Endothelial cell (in vitro differentiated cells): ENCODE data around the gene POC1A. TPM values are rescaled to one million over a fixed set of nuclear protein-coding genes. Genes with fewer than 3 reads are reported as not detected.
"Not testable (repeated sequence)": the region's sequence is repeated elsewhere in the genome, so short reads cannot be mapped to it uniquely, and the experiment has no call there.

Experiments used
- DNase-seq: peaks from one replicate; pipeline ENCODE4 v3.0.0; 2021; ENCODE audit warnings: low spot score
- H3K27ac Mint-ChIP-seq: one replicate; pipeline ENCODE4 v1.8.0; 2021; ENCODE audit warnings: mixed read lengths, inconsistent platforms; ENCODE audit not compliant: unreplicated experiment
- H3K27me3 Mint-ChIP-seq: one replicate; pipeline ENCODE4 v1.8.0; 2021; ENCODE audit warnings: mild to moderate bottlenecking, moderate library complexity, mixed read lengths, inconsistent platforms; ENCODE audit not compliant: unreplicated experiment
- H3K36me3 Mint-ChIP-seq: one replicate; pipeline ENCODE4 v1.8.0; 2021; ENCODE audit warnings: mild to moderate bottlenecking, low read depth, mixed read lengths, inconsistent platforms; ENCODE audit not compliant: unreplicated experiment
- H3K4me1 Mint-ChIP-seq: one replicate; pipeline ENCODE4 v1.8.0; 2021; ENCODE audit warnings: mild to moderate bottlenecking, mixed read lengths, inconsistent platforms; ENCODE audit not compliant: unreplicated experiment
- H3K4me3 Mint-ChIP-seq: one replicate; pipeline ENCODE4 v1.8.0; 2021; ENCODE audit warnings: mild to moderate bottlenecking, mixed read lengths, inconsistent platforms; ENCODE audit not compliant: unreplicated experiment
- H3K9me3 Mint-ChIP-seq: one replicate; pipeline ENCODE4 v1.8.0; 2021; ENCODE audit warnings: mixed read lengths, inconsistent platforms; ENCODE audit not compliant: unreplicated experiment
- CTCF ChIP-seq: fragments of 200-600 bp; sonication (generic); IDR thresholded peaks from one replicate; pipeline ENCODE4 v1.5.0; 2021; ENCODE audit warnings: antibody characterized with exemption; ENCODE audit not compliant: unreplicated experiment
- total RNA-seq: library from RNA; stranded (reverse); fragmentation: NEBNext Ultra II Directional; extraction: Animal tissue kit (Norgen Biotek cat#: 25700); gene quantifications from one replicate; pipeline ENCODE4 v1.2.1, GENCODE V29; 2021; ENCODE audit not compliant: unreplicated experiment

Gene POC1A
- total RNA-seq, 1 donor from 2014 or later, result 7.5 TPM

DNA sequence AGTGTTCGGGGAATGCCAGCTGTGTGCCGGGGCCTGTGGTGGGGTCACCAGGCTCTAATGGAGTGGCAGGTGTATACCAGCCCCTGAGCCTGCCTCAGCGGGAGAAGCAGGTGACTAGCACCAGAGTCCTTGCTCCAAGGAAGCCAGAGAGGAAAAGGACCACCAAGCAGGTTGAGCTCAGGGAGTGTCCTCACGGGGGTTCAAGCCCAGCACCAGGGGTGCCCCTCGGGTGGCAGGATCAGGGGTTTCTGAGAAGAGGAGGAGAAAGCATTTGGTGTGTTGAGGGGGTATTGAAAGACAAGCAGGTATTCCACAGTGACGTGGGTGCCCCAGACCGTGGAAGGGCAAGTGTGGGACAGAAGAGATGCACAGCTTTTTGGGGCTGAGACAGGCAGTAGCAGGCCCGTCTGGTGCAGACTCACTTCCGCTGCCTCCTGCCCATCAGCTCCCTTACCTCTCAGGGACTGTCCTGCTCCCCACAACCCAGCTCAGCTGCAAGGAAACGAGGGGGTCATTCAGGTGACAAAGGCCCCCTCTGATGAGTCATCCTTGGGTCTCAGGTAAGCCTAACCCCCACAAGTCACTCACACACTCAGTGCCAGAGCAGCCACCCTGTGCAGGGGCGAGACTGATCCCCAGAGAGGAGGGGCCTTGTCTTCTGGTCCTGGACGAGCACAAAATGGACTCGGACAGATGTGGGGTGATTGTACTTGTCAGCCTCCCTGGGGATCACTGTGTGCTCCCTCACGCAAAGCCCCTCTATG lies 21.4 kb upstream of the POC1A start:
- no peak overlapping the region for H3K27ac Mint-ChIP-seq
- H3K4me1 Mint-ChIP-seq, result peaks cover 3% of the 10 kb centered on the region
- no peak for DNase-seq
- no peaks in the 10 kb centered on the region for H3K9me3 Mint-ChIP-seq
- no peaks in the 10 kb centered on the region for H3K36me3 Mint-ChIP-seq
- H3K27me3 Mint-ChIP-seq, result peaks cover 8% of the 10 kb centered on the region
- no peak for TF ChIP-seq CTCF
- no peak overlapping the region for H3K4me3 Mint-ChIP-seq

DNA sequence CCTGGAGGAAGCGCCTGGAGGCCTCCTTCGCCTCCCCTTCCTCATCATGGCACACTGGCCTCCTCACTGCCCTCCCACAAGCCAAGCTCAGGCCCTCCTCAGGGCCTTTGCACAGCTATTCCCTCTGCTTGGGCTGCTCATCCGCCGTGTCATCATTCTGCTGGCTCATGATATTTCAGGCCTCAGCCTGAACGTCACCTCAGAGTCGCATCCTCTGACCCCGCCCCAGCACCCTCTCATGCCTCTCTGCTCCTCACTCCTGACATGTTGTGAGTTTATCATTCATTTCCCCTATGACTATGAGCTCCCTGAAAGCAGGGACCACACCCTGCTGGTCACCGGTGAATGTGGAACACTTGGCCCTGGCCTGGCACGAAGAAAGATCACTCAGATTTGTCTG lies 20.7 kb upstream of the POC1A start:
- H3K4me1 Mint-ChIP-seq, result peaks cover 3% of the 10 kb centered on the region
- peaks cover 9% of the 10 kb centered on the region for H3K27me3 Mint-ChIP-seq
- H3K4me3 Mint-ChIP-seq, result no peak overlapping the region
- no peak for TF ChIP-seq CTCF
- H3K27ac Mint-ChIP-seq, result no peak overlapping the region
- H3K9me3 Mint-ChIP-seq, result no peaks in the 10 kb centered on the region
- no peak for DNase-seq
- H3K36me3 Mint-ChIP-seq, result no peaks in the 10 kb centered on the region

DNA sequence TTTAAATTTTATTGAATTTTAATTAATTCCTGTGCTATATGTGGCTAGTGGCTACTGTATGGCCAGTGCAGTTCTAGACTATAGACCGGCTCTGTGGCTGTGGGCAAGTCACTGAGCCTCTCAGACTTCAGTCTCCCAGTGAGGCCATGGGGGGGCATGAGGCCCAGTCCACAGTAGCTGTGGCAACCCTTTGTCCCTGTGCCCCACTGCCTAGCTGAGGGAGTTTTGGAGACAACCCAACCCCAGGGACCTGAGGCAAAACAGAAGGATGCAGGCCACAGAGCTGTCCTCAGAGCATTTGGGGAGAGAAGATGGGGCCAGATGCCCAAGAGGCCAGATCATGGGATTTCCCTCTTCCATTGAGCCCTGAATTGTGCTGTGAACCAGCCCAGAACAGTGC lies 18.9 kb upstream of the POC1A start:
- peaks cover 9% of the 10 kb centered on the region for H3K27me3 Mint-ChIP-seq
- no peaks in the 10 kb centered on the region for H3K36me3 Mint-ChIP-seq
- DNase-seq, result no peak
- H3K4me3 Mint-ChIP-seq, result no peak overlapping the region
- H3K4me1 Mint-ChIP-seq, result peaks cover 3% of the 10 kb centered on the region
- H3K9me3 Mint-ChIP-seq, result no peaks in the 10 kb centered on the region
- no peak overlapping the region for H3K27ac Mint-ChIP-seq
- no peak for TF ChIP-seq CTCF

DNA sequence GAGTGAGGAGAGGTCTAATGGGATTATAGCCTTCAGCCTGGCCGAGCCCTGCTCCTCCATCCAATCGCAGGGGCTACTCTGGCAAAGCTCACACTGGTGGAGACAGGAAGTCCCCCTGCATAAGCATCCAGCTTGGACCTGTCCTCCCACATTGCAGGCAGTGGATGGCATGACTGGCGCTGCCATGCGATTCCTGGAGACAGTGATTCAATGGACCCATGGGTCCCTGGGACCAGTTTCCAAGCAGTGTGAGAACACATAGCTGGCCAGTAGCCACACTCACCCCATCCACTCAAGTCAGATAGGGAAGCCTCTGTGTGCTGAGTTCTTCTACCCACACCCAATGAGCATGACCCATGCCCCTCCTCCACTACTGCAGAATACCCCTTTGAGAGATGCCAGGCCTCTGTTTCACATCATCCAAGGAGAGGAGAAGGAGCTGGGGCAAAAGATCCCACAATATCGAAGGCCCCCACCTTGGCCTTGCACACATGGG lies 18.1 kb upstream of the POC1A start:
- Mint-ChIP-seq H3K4me3 (no peak overlapping the region), H3K27ac (no peak overlapping the region), H3K36me3 (no peaks in the 10 kb centered on the region), H3K4me1 (peaks cover 3% of the 10 kb centered on the region), H3K9me3 (no peaks in the 10 kb centered on the region), H3K27me3 (peaks cover 9% of the 10 kb centered on the region)
- no peak for DNase-seq
- TF ChIP-seq CTCF, result no peak

DNA sequence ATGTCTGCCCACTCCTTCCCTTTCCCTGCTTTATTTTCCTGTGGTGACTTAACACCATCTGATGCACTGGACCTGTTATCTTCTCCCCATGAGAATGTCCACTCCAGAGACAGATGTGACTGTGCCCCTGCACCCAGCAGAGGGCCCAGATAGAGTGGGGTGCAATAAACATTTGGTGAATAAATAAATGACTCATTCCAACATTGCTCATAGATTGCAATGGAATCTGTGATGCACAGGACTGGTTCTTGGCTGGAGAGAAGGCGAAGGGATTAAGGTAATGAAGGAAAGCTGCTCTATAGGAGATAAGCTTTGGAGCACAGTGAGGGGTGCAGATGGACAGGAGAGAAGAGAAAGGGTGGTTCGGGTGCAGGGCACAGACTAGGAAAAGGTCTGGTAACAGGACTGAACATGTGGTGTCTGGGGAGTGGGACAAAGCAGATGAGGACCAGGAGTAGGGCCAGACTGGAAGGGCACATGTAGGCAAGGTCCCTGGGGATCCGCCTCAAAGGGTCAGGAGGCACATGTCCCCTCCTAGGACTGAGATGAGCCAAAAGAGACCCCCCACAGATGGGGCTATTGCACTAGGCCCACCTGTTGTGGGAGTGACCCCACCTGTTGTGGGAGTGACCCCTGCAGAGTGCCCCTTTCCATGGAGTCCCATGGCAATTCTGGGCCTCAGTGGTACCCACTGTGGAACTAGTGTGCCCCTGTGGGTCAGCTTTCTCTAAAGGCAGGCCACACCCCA lies 17.5 kb upstream of the POC1A start:
- Mint-ChIP-seq H3K27me3 (peaks cover 9% of the 10 kb centered on the region), H3K36me3 (no peaks in the 10 kb centered on the region), H3K9me3 (no peaks in the 10 kb centered on the region), H3K27ac (no peak overlapping the region), H3K4me3 (no peak overlapping the region), H3K4me1 (peaks cover 2% of the 10 kb centered on the region)
- no peak for TF ChIP-seq CTCF
- DNase-seq, result no peak

GRCh38 chr3:52170217-52170616 lies 16.0 kb upstream of the POC1A start:
- not testable (repeated sequence) for H3K9me3 Mint-ChIP-seq, H3K4me3 Mint-ChIP-seq, H3K27ac Mint-ChIP-seq, H3K36me3 Mint-ChIP-seq, DNase-seq, H3K27me3 Mint-ChIP-seq, H3K4me1 Mint-ChIP-seq
